SK-N-SH treated with all-trans-retinoic acid at 6 μM for 48 hours (cell line): ENCODE results near the gene ELF1.
A peak's percentile ranks its signal among the peaks of the same experiment; 100 is the strongest.

Experiments used
- ATAC-seq: fragments of 200-7000 bp; cut with Tn5 transposase; 3 replicates; pipeline ENCODE4 v1.9.1; 2020; ENCODE audit warnings: mild to moderate bottlenecking, moderate library complexity
- ARNTL ChIP-seq: fragments of 450-650 bp; formaldehyde crosslinking; IDR thresholded peaks from 2 replicates; pipeline ENCODE4 v1.5.0; 2020; ENCODE audit warnings: low read depth, mild to moderate bottlenecking, moderate library complexity, borderline replicate concordance
- BACH2 ChIP-seq: fragments of 250-450 bp; sonication (Bioruptor Pico); IDR thresholded peaks from 2 replicates; pipeline ENCODE4 v1.9.0; 2021; ENCODE audit warnings: mild to moderate bottlenecking, borderline replicate concordance
- CSDC2 ChIP-seq: fragments of 250-450 bp; sonication (Bioruptor Pico); IDR thresholded peaks from 2 replicates; pipeline ENCODE4 v1.5.0; 2020; ENCODE audit warnings: mild to moderate bottlenecking, moderate library complexity
- ESRRG ChIP-seq: fragments of 250-450 bp; sonication (Bioruptor Pico); IDR thresholded peaks from 2 replicates; pipeline ENCODE4 v1.6.1; 2021; ENCODE audit warnings: mild to moderate bottlenecking
- ISL1 ChIP-seq: fragments of 250-450 bp; sonication (Bioruptor Pico); IDR thresholded peaks from 2 replicates; pipeline ENCODE4 v2.1.2; 2022; ENCODE audit warnings: mild to moderate bottlenecking, moderate library complexity
- OSR1 ChIP-seq: fragments of 250-450 bp; sonication (Bioruptor Pico); IDR thresholded peaks from 2 replicates; pipeline ENCODE4 v1.8.0; 2022; ENCODE audit warnings: moderate library complexity, mild to moderate bottlenecking, inconsistent platforms
- PPARA ChIP-seq: fragments of 250-450 bp; sonication (Bioruptor Pico); IDR thresholded peaks from 2 replicates; pipeline ENCODE4 v1.5.0; 2020; ENCODE audit warnings: mild to moderate bottlenecking, borderline replicate concordance
- RARB ChIP-seq: fragments of 250-450 bp; sonication (Bioruptor Pico); IDR thresholded peaks from 2 replicates; pipeline ENCODE4 v1.8.0; 2021; ENCODE audit warnings: mild to moderate bottlenecking, moderate library complexity
- TCF4 ChIP-seq: fragments of 250-450 bp; sonication (Bioruptor Pico); IDR thresholded peaks from 2 replicates; pipeline ENCODE4 v1.8.0; 2021; ENCODE audit warnings: mild to moderate bottlenecking, moderate library complexity, borderline replicate concordance
- TOX ChIP-seq: fragments of 250-450 bp; sonication (Bioruptor Pico); IDR thresholded peaks from 2 replicates; pipeline ENCODE4 v1.8.0; 2021; ENCODE audit warnings: mild to moderate bottlenecking, moderate library complexity, borderline replicate concordance
- ZC3H10 ChIP-seq: fragments of 250-450 bp; sonication (Bioruptor Pico); IDR thresholded peaks from 2 replicates; pipeline ENCODE4 v1.5.1; 2021; ENCODE audit warnings: mild to moderate bottlenecking, moderate library complexity
- ZFP3 ChIP-seq: fragments of 250-450 bp; sonication (Bioruptor Pico); IDR thresholded peaks from 2 replicates; pipeline ENCODE4 v1.5.0; 2020; ENCODE audit warnings: mild to moderate bottlenecking, moderate library complexity
- ZFP30 ChIP-seq: fragments of 450-650 bp; formaldehyde crosslinking; IDR thresholded peaks from 2 replicates; pipeline ENCODE4 v1.5.0; 2022; ENCODE audit warnings: mild to moderate bottlenecking, moderate library complexity
- ZNF70 ChIP-seq: fragments of 450-650 bp; formaldehyde crosslinking; IDR thresholded peaks from 2 replicates; pipeline ENCODE4 v1.5.0; 2020; ENCODE audit warnings: mild to moderate bottlenecking, moderate library complexity
- TF ChIP-seq, protein P1 (sequence below): fragments of 250-450 bp; sonication (Bioruptor Pico); IDR thresholded peaks from 2 replicates; pipeline ENCODE4 v1.8.0; 2020; ENCODE audit warnings: mild to moderate bottlenecking, moderate library complexity, borderline replicate concordance
- TF ChIP-seq, protein P2 (sequence below): fragments of 250-450 bp; sonication (Bioruptor Pico); IDR thresholded peaks from 2 replicates; pipeline ENCODE4 v1.5.1; 2021; ENCODE audit warnings: mild to moderate bottlenecking, moderate library complexity
- TF ChIP-seq, protein P3 (sequence below): fragments of 250-450 bp; sonication (Bioruptor Pico); IDR thresholded peaks from 2 replicates; pipeline ENCODE4 v1.5.0; 2020; ENCODE audit warnings: mild to moderate bottlenecking, moderate library complexity

ELF1 gene

DNA sequence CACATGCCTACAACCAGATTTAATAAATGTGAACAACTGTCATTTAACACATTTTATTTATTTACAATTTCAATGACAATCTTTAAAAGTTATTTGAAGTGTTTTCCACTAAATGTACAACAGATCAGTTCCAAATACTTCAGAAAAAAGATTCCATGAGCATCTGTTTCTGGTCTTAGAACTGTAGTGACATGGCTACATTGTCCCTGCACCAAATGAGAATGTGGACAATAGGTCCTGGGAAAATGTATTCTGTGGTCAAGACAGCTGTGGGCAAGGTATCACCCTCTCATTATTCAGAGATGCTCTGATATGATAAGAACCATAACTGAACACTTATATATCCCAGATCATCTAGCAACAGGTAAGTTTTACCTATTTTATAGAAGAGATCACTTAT, 43.7 kb downstream of the ELF1 start:
- no peak for ATAC-seq
- TF ChIP-seq ISL1 (no peak), ESRRG (CRISPR knock-in tag) (no peak), ZC3H10 (CRISPR knock-in tag) (no peak), ZFP30 (no peak), BACH2 (CRISPR knock-in tag) (no peak), ZNF70 (CRISPR knock-in tag) (no peak), TOX (CRISPR knock-in tag) (no peak), ZFP3 (no peak)
- TF ChIP-seq, protein P1, sequence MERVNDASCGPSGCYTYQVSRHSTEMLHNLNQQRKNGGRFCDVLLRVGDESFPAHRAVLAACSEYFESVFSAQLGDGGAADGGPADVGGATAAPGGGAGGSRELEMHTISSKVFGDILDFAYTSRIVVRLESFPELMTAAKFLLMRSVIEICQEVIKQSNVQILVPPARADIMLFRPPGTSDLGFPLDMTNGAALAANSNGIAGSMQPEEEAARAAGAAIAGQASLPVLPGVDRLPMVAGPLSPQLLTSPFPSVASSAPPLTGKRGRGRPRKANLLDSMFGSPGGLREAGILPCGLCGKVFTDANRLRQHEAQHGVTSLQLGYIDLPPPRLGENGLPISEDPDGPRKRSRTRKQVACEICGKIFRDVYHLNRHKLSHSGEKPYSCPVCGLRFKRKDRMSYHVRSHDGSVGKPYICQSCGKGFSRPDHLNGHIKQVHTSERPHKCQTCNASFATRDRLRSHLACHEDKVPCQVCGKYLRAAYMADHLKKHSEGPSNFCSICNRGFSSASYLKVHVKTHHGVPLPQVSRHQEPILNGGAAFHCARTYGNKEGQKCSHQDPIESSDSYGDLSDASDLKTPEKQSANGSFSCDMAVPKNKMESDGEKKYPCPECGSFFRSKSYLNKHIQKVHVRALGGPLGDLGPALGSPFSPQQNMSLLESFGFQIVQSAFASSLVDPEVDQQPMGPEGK (CRISPR knock-in tag), result no peak
- TF ChIP-seq, protein P2, sequence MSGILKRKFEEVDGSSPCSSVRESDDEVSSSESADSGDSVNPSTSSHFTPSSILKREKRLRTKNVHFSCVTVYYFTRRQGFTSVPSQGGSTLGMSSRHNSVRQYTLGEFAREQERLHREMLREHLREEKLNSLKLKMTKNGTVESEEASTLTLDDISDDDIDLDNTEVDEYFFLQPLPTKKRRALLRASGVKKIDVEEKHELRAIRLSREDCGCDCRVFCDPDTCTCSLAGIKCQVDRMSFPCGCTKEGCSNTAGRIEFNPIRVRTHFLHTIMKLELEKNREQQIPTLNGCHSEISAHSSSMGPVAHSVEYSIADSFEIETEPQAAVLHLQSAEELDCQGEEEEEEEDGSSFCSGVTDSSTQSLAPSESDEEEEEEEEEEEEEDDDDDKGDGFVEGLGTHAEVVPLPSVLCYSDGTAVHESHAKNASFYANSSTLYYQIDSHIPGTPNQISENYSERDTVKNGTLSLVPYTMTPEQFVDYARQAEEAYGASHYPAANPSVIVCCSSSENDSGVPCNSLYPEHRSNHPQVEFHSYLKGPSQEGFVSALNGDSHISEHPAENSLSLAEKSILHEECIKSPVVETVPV, result no peak
- TF ChIP-seq, protein P3, sequence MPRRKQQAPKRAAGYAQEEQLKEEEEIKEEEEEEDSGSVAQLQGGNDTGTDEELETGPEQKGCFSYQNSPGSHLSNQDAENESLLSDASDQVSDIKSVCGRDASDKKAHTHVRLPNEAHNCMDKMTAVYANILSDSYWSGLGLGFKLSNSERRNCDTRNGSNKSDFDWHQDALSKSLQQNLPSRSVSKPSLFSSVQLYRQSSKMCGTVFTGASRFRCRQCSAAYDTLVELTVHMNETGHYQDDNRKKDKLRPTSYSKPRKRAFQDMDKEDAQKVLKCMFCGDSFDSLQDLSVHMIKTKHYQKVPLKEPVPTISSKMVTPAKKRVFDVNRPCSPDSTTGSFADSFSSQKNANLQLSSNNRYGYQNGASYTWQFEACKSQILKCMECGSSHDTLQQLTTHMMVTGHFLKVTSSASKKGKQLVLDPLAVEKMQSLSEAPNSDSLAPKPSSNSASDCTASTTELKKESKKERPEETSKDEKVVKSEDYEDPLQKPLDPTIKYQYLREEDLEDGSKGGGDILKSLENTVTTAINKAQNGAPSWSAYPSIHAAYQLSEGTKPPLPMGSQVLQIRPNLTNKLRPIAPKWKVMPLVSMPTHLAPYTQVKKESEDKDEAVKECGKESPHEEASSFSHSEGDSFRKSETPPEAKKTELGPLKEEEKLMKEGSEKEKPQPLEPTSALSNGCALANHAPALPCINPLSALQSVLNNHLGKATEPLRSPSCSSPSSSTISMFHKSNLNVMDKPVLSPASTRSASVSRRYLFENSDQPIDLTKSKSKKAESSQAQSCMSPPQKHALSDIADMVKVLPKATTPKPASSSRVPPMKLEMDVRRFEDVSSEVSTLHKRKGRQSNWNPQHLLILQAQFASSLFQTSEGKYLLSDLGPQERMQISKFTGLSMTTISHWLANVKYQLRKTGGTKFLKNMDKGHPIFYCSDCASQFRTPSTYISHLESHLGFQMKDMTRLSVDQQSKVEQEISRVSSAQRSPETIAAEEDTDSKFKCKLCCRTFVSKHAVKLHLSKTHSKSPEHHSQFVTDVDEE (CRISPR knock-in tag), result no peak

DNA sequence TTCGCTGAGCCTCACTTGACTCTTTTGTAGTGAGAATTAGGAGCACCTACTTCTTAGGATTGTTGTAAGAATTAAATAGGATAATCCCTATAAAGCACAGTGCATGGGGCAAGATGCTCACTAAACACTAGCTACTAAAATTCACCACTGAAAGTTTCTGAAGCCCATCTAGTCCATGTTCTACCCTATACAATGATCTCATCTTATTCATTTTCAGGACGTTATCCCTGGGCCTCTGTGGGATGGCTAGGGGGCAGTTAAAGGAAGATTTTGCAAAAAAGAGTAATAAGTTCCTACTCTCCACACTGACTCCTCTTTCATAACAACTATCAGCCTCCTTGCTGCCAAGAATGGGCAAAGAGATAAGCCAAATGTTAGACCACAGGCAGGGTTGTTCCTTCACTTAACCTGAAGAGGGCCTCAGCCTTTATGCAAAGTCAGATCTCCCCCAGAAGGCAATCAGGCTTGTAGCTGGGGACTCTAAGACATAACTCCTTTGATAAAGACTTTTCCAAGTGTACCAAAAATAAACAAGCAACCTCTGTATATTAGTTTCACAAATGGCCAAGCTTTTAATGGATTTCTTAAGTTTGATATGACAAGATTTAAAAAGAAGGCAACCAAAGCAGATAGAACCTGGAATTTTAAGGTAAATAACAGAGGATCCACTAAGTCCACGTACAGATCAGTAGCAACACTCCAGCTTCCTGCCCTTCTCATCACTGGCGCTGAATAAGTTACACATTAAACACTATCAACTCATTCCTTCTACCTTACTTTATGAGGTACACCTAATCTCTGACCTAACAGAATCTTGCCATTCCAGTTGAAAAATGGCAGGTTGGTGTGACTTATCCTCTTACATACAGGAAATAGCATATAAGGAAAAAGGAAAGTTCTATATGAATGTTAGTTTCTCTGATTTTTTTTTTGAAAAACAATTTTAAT, 44.4 kb downstream of the ELF1 start:
- ATAC-seq, result peak; percentile 80
- TF ChIP-seq ARNTL (CRISPR knock-in tag) (no peak), CSDC2 (CRISPR knock-in tag) (no peak), BACH2 (CRISPR knock-in tag) (no peak), ZFP3 (0 out of 2 replicates have a peak, but pooled peaks have one; percentile 34)
- TF ChIP-seq, protein P1 (CRISPR knock-in tag), result no peak

DNA sequence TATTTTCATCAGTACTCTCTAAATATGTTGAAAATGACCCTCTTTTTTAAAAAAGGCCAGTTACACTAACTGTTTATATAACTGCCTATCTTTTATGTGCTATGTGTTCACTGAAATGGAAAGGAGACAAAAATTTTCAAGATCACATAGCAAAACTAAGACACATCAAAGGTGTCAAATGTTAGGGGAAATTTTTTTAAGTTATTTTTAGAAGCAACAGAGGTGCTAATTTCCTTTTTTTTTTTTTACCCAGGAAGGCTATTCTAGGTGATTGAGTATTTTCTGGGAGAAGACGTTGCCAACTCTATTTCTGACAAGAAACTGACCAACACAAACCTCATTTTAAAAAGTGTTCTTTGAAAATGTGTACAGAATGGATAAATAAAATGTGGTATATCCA, 45.7 kb downstream of the ELF1 start:
- TF ChIP-seq PPARA (CRISPR knock-in tag), result no peak
- no peak for TF ChIP-seq TCF4
- TF ChIP-seq ZC3H10 (CRISPR knock-in tag), result no peak
- TF ChIP-seq, protein P3 (CRISPR knock-in tag), result no peak
- TF ChIP-seq ZNF70 (CRISPR knock-in tag), result no peak
- no peak for TF ChIP-seq TOX (CRISPR knock-in tag)
- TF ChIP-seq ZFP30, result no peak
- no peak for TF ChIP-seq ARNTL (CRISPR knock-in tag)
- no peak for TF ChIP-seq OSR1 (CRISPR knock-in tag)
- no peak for TF ChIP-seq CSDC2 (CRISPR knock-in tag)
- no peak for TF ChIP-seq RARB (CRISPR knock-in tag)
- TF ChIP-seq, protein P1 (CRISPR knock-in tag), result no peak
- no peak for TF ChIP-seq ISL1
- no peak for TF ChIP-seq BACH2 (CRISPR knock-in tag)
- TF ChIP-seq ZFP3, result no peak
- ATAC-seq, result no peak
